Sigmoid colon (tissue), 7 donors: ENCODE data around the gene TM4SF1. TPM values are rescaled to one million over a fixed set of nuclear protein-coding genes. Genes with fewer than 3 reads are reported as not detected.

Source experiments
- DNase-seq: peaks from one replicate; pipeline ENCODE4 v3.0.0-alpha.2; 2019
- H3K27ac ChIP-seq, 4 donors: fragments of 200-600 bp; sonication (generic); one replicate each; pipeline ENCODE4 v1.5.1; 2016 to 2019; ENCODE audit warnings: mild to moderate bottlenecking in 1 of 4
- H3K27me3 ChIP-seq, 3 donors: fragments of 200-600 bp; sonication (generic); one replicate each; pipeline ENCODE4 v1.5.1; 2019; ENCODE audit warnings: mild to moderate bottlenecking in 1 of 3
- H3K36me3 ChIP-seq, 4 donors: fragments of 200-600 bp; sonication (generic); one replicate each; pipeline ENCODE4 v1.5.1; 2016 to 2019
- H3K4me1 ChIP-seq, 4 donors: fragments of 200-600 bp; sonication (generic); one replicate each; pipeline ENCODE4 v1.5.1; 2017 to 2019
- H3K4me3 ChIP-seq, 4 donors: fragments of 200-600 bp; sonication (generic); one replicate each; pipeline ENCODE4 v1.5.1; 2017 to 2019; ENCODE audit warnings: mild to moderate bottlenecking in 2 of 4, moderate library complexity in 1 of 4
- H3K9me3 ChIP-seq, 4 donors: fragments of 200-600 bp in 3 of 4; sonication (generic) in 3 of 4; one replicate each; pipeline versions ENCODE4 v1.5.1 to v1.6.1; 2013 to 2019
- CTCF ChIP-seq, 4 experiments: fragments of 450-650 bp in 3 of 4; fragments of 200-600 bp in 1 of 4; IDR thresholded peaks; one replicate each; pipeline ENCODE4 v1.5.1; 2016 to 2019; ENCODE audit warnings: antibody characterized with exemption in 4 of 4, mild to moderate bottlenecking in 3 of 4, moderate library complexity in 2 of 4
- EP300 ChIP-seq, 4 donors: sonication (generic); formaldehyde crosslinking; IDR thresholded peaks; one replicate each; pipeline ENCODE4 v1.6.1; 2017; ENCODE audit warnings: antibody characterized with exemption in 4 of 4
- POLR2A ChIP-seq, 2 donors: fragments of 450-650 bp; IDR thresholded peaks; one replicate each; pipeline ENCODE4 v1.6.1; 2016; ENCODE audit warnings: antibody characterized with exemption in 2 of 2, mild to moderate bottlenecking in 2 of 2, moderate library complexity in 2 of 2
- POLR2AphosphoS5 ChIP-seq, 4 donors: sonication (generic); formaldehyde crosslinking; IDR thresholded peaks; one replicate each; pipeline ENCODE4 v1.6.1; 2017; ENCODE audit warnings: antibody characterized with exemption in 4 of 4
- WGBS, 2 donors: extraction: QIAGEN DNeasy Blood & Tissue Kit; methylation state at CpG; one replicate each; pipeline ENCODE4 v1.1.7; 2013; 5-methylcytosine and 5-hydroxymethylcytosine counted together
- intact Hi-C: fragments of 100-400 bp; cut with DNase I; formaldehyde crosslinking; loops from one replicate; pipeline ENCODE4 v1.15.1; 2023
- polyA plus RNA-seq, 3 donors: library from polyadenylated mRNA; stranded (reverse); fragments of 200-250 nt; gene quantifications; one replicate each; pipeline ENCODE4 v1.2.3, GENCODE V29; 2013
- total RNA-seq, 4 donors: library from RNA; depleted of rRNA; stranded (reverse); fragments of >200 nt; gene quantifications; one replicate each; pipeline ENCODE4 v1.1.0, GENCODE V29; 2016
- donor health status: healthy with polysubstance abuse.
- donor health status: Bipolar disorder and iron deficiency.
- donor health status: healthy.

The TM4SF1 gene
- total and polyA plus RNA-seq, 7 donors: 18.0 to 76.2 (median 35.6) TPM

DNA sequence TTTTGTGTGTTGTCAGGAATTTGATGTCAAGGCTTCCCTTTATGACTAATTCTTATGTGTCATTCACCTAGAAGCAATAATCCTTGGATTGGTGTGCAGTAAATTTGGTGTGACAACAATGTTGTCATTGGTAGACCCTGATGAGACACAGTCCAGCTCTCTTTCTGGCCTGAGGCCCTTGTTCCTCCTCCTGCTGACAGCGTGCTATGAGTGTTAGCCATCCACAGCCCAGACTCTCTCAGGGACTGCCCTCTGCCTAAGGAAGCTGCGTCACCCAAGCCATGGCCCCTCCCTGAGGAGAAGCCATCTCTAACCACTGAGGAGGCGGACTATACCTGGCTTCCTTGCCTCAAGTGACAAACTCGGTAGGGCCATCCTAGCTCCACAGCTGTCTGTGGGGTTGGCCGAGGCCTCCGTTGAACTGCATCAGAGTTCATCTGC, 13.3 kb upstream of the TM4SF1 start:
- WGBS, 2 donors: 82 to 89% methylated on average over 6 of the region's 6 CpGs
- Histone ChIP-seq H3K36me3 (no peaks in the 10 kb centered on the region), H3K27me3 (no peaks in the 10 kb centered on the region), H3K27ac (no peak overlapping the region), H3K4me1 (peaks cover 0 to 10% (median 0%) of the 10 kb centered on the region in 4 donors), H3K4me3 (no peak overlapping the region), H3K9me3 (no peaks in the 10 kb centered on the region)
- DNase-seq: no peak
- intact Hi-C loops: no loop called here
- TF ChIP-seq CTCF (IDR thresholded peaks at IDR 0.05) (no peak), EP300 (IDR thresholded peaks at IDR 0.05) (no peak), POLR2A (IDR thresholded peaks at IDR 0.05) (no peak)

DNA sequence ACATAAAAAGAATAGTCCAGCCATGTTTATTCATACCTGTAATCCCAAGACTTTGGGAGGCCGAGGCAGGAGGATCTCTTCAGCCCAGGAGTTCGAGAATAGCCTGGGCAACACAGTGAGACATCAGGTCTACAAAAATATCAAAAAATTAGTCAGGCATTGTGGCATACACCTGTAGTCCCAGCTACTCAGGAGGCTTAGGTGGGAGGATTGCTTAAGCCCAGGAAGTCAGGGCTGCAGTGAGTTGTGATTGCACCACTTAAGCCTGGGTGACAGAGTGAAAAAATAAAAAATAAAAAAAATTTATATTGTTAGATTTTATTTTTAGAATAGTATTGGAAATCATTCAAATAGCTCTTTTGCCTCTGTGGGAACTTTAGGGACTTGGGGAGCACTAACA, 12.8 kb upstream of the TM4SF1 start:
- Histone ChIP-seq H3K27ac (no peak overlapping the region), H3K9me3 (no peaks in the 10 kb centered on the region), H3K36me3 (no peaks in the 10 kb centered on the region), H3K27me3 (no peaks in the 10 kb centered on the region), H3K4me1 (peaks cover 0 to 10% (median 0%) of the 10 kb centered on the region in 4 donors), H3K4me3 (no peak overlapping the region)
- TF ChIP-seq POLR2AphosphoS5 (IDR thresholded peaks at IDR 0.05) (no peak), EP300 (IDR thresholded peaks at IDR 0.05) (no peak), CTCF (IDR thresholded peaks at IDR 0.05) (no peak), POLR2A (IDR thresholded peaks at IDR 0.05) (no peak)
- DNase-seq: no peak
- WGBS, 2 donors: 89 to 90% methylated on average over 2 of the region's 2 CpGs
- intact Hi-C loops: no loop called here

- no peaks in the 10 kb centered on the region for H3K36me3 ChIP-seq
- 88 to 89% methylated on average over 3 of the region's 3 CpGs for WGBS, 2 donors
- H3K9me3 ChIP-seq: no peaks in the 10 kb centered on the region
- H3K4me1 ChIP-seq: peaks cover 0 to 10% (median 0%) of the 10 kb centered on the region in 4 donors
- no peaks in the 10 kb centered on the region for H3K27me3 ChIP-seq
- no peak overlapping the region for H3K27ac ChIP-seq
- TF ChIP-seq CTCF (IDR thresholded peaks at IDR 0.05): no peak
- TF ChIP-seq EP300 (IDR thresholded peaks at IDR 0.05): no peak
- TF ChIP-seq POLR2AphosphoS5 (IDR thresholded peaks at IDR 0.05): no peak
- no peak for TF ChIP-seq POLR2A (IDR thresholded peaks at IDR 0.05)
- DNase-seq: no peak
- intact Hi-C loops: no loop called here
- no peak overlapping the region for H3K4me3 ChIP-seq
Observed at GRCh38 chr3:149388531-149389417, 11.3 kb upstream of the TM4SF1 start.

DNA sequence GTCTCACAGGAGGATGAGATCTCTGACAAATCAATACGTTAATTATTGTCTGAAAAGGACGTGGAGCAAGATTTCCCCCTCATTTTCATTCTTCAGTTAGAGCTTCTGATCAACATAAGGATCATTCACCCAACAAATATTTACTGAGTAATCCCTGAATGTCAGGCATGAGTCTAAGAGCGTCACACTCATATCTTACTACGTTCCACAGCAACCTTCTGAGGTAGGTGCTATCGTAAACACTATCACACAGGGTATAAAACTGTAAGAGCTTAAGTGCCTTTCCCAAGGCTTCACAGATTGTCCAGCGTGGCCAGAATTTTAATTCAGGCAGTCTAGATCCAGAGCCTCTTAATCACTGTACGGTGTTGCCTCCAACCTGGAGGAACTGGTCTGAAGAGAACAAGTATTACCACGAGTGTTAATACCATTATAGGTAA, 10.6 kb upstream of the TM4SF1 start:
- Histone ChIP-seq H3K27me3 (no peaks in the 10 kb centered on the region), H3K36me3 (no peaks in the 10 kb centered on the region), H3K9me3 (no peaks in the 10 kb centered on the region), H3K27ac (peak overlapping the region in 1 of 4 donors; percentile 79), H3K4me1 (peaks cover 0 to 10% (median 0%) of the 10 kb centered on the region in 4 donors), H3K4me3 (no peak overlapping the region)
- intact Hi-C loops: no loop called here
- no peak for TF ChIP-seq POLR2A (IDR thresholded peaks at IDR 0.05)
- no peak for TF ChIP-seq CTCF (IDR thresholded peaks at IDR 0.05)
- no peak for TF ChIP-seq EP300 (IDR thresholded peaks at IDR 0.05)
- 37 to 70% methylated on average over 8 of the region's 8 CpGs for WGBS, 2 donors
- DNase-seq: no peak
